Suprapubic skin (tissue), 4 donors: ENCODE data around the gene ALKBH2. TPM values are rescaled to one million over a fixed set of nuclear protein-coding genes. Genes with fewer than 3 reads are reported as not detected.
A peak's percentile ranks its signal among the peaks of the same experiment; 100 is the strongest.

Experiments
- DNase-seq, 2 donors: peaks; one replicate each; pipeline ENCODE4 v3.0.0-alpha.2; 2019; ENCODE audit warnings: low spot score in 2 of 2
- H3K27ac ChIP-seq: fragments of 200-600 bp; sonication (generic); one replicate; pipeline ENCODE4 v1.5.1; 2019
- H3K27me3 ChIP-seq: fragments of 200-600 bp; sonication (generic); one replicate; pipeline ENCODE4 v1.5.1; 2019
- H3K36me3 ChIP-seq: fragments of 200-600 bp; sonication (generic); one replicate; pipeline ENCODE4 v1.5.1; 2019
- H3K4me1 ChIP-seq: fragments of 200-600 bp; sonication (generic); one replicate; pipeline ENCODE4 v1.5.1; 2019
- H3K4me3 ChIP-seq: fragments of 200-600 bp; sonication (generic); one replicate; pipeline ENCODE4 v1.5.1; 2019; ENCODE audit warnings: mild to moderate bottlenecking
- H3K9me3 ChIP-seq: fragments of 200-600 bp; sonication (generic); one replicate; pipeline ENCODE4 v1.5.1; 2019
- EP300 ChIP-seq: sonication (generic); formaldehyde crosslinking; IDR thresholded peaks from one replicate; pipeline ENCODE4 v1.6.1; 2017; ENCODE audit warnings: antibody characterized with exemption
- POLR2A ChIP-seq, 2 donors: fragments of 450-650 bp; IDR thresholded peaks; one replicate each; pipeline ENCODE4 v1.6.1; 2017; ENCODE audit warnings: antibody characterized with exemption in 2 of 2, mild to moderate bottlenecking in 2 of 2, moderate library complexity in 2 of 2
- POLR2AphosphoS5 ChIP-seq, 3 donors: sonication (generic); formaldehyde crosslinking; IDR thresholded peaks; one replicate each; pipeline ENCODE4 v1.6.1; 2017; ENCODE audit warnings: antibody characterized with exemption in 3 of 3
- WGBS: methylation state at CpG from one replicate; pipeline ENCODE4 v1.1.5; 2018; 5-methylcytosine and 5-hydroxymethylcytosine counted together
- total RNA-seq, 4 donors: library from RNA; depleted of rRNA; stranded (reverse); fragments of >200 nt; gene quantifications; one replicate each; pipeline ENCODE4 v1.1.0, GENCODE V29; 2016
- TF ChIP-seq, protein P1 (sequence below), 2 donors: fragments of 200-600 bp in 1 of 2; fragments of 450-650 bp in 1 of 2; sonication (generic) in 1 of 2; IDR thresholded peaks; one replicate each; pipeline ENCODE4 v1.5.1; 2016 to 2019; ENCODE audit warnings: antibody characterized with exemption in 2 of 2, mild to moderate bottlenecking in 1 of 2, moderate library complexity in 1 of 2

The ALKBH2 gene
- total RNA-seq, 4 donors from 2014 or later, result 18.8 to 36.0 (median 22.1) TPM

DNA sequence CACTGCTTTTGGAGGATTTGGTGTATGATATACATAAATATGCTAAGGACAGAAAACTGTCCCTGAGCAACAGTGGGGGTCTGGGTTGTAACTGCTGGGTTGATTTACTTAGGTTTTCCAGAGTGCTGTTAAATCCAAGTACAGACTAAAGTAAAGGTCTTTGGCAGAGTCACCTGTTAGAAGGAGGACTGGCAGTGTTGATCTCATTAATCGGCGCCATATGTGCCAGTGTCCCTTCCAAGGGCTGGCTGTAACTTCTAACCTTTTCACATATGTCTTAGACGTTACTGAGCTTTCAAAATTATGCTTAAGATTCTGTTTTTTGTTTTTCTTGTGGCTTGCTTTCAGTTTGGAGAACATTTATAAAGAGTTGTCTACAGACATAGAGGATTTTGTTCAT is 9.2 kb upstream of the ALKBH2 start:
- Histone ChIP-seq H3K36me3 (peaks cover 56% of the 10 kb centered on the region), H3K27ac (no peak overlapping the region)
- WGBS, result 80% methylated on average over 3 of the region's 3 CpGs

GRCh38 chr12:109100741-109101140 is 7.5 kb upstream of the ALKBH2 start:
- Histone ChIP-seq H3K4me1 (peaks cover 31% of the 10 kb centered on the region), H3K27ac (peak overlapping the region; percentile 18), H3K36me3 (peaks cover 43% of the 10 kb centered on the region), H3K4me3 (no peak overlapping the region), H3K27me3 (no peaks in the 10 kb centered on the region), H3K9me3 (no peaks in the 10 kb centered on the region)
- 96% methylated on average over 4 of the region's 4 CpGs for WGBS
- TF ChIP-seq EP300, result no peak
- TF ChIP-seq POLR2A (IDR thresholded peaks at IDR 0.05), result no peak
- peak in 1 of 2 donors; percentile 59 for DNase-seq

More for the DNA sequence above, 9.2 kb upstream of the ALKBH2 start:
- TF ChIP-seq, protein P1, sequence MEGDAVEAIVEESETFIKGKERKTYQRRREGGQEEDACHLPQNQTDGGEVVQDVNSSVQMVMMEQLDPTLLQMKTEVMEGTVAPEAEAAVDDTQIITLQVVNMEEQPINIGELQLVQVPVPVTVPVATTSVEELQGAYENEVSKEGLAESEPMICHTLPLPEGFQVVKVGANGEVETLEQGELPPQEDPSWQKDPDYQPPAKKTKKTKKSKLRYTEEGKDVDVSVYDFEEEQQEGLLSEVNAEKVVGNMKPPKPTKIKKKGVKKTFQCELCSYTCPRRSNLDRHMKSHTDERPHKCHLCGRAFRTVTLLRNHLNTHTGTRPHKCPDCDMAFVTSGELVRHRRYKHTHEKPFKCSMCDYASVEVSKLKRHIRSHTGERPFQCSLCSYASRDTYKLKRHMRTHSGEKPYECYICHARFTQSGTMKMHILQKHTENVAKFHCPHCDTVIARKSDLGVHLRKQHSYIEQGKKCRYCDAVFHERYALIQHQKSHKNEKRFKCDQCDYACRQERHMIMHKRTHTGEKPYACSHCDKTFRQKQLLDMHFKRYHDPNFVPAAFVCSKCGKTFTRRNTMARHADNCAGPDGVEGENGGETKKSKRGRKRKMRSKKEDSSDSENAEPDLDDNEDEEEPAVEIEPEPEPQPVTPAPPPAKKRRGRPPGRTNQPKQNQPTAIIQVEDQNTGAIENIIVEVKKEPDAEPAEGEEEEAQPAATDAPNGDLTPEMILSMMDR (IDR thresholded peaks at IDR 0.05), result no peak
- TF ChIP-seq EP300, result no peak
- no peak for TF ChIP-seq POLR2A (IDR thresholded peaks at IDR 0.05)
- Histone ChIP-seq H3K4me3 (no peak overlapping the region), H3K9me3 (no peaks in the 10 kb centered on the region), H3K4me1 (peaks cover 26% of the 10 kb centered on the region), H3K27me3 (no peaks in the 10 kb centered on the region)
- DNase-seq, result no peak

GRCh38 chr12:109099431-109100020 is 6.3 kb upstream of the ALKBH2 start:
- no peaks in the 10 kb centered on the region for H3K9me3 ChIP-seq
- no peak for TF ChIP-seq POLR2AphosphoS5 (IDR thresholded peaks at IDR 0.05)
- TF ChIP-seq EP300, result no peak
- TF ChIP-seq, protein P1 (IDR thresholded peaks at IDR 0.05), result no peak
- no peak for TF ChIP-seq POLR2A (IDR thresholded peaks at IDR 0.05)
- WGBS, result 79% methylated on average over 12 of the region's 12 CpGs
- H3K27ac ChIP-seq, result peak overlapping the region; percentile 89
- no peaks in the 10 kb centered on the region for H3K27me3 ChIP-seq
- peaks cover 31% of the 10 kb centered on the region for H3K4me1 ChIP-seq
- H3K4me3 ChIP-seq, result peak overlapping the region; percentile 63
- DNase-seq, result peak in 1 of 2 donors; percentile 68
- H3K36me3 ChIP-seq, result peaks cover 31% of the 10 kb centered on the region

DNA sequence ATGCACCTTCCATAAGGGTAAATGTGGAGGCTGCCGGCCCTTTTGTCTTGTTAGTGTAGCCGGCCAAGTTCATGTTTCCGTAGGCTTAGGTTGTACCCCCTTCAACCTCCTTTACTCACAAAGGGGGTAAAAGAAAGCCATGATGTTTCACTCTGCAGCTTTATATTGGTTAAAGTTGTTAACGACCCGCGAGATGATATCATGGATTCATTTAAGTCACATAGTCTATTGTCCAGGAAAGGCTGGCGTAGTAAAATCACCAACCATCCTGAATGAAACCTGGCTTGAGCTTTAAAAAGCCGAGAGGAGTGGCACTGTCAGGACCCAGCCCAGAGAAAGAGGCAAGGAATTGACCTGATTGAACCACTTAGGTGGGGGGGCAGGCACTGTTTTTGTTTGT is 5.4 kb upstream of the ALKBH2 start:
- Histone ChIP-seq H3K4me1 (peaks cover 35% of the 10 kb centered on the region), H3K27ac (peak overlapping the region; percentile 89), H3K9me3 (no peaks in the 10 kb centered on the region), H3K36me3 (peaks cover 22% of the 10 kb centered on the region), H3K4me3 (peak overlapping the region; percentile 63), H3K27me3 (no peaks in the 10 kb centered on the region)
- WGBS, result under 1% methylated on average over 7 of the region's 8 CpGs
- TF ChIP-seq, protein P1 (IDR thresholded peaks at IDR 0.05), result no peak
- TF ChIP-seq POLR2A (IDR thresholded peaks at IDR 0.05) (no peak), POLR2AphosphoS5 (IDR thresholded peaks at IDR 0.05) (no peak)
- peak in 1 of 2 donors; percentile 6 for DNase-seq

GRCh38 chr12:109098183-109098604 is 4.9 kb upstream of the ALKBH2 start:
- Histone ChIP-seq H3K27me3 (no peaks in the 10 kb centered on the region), H3K27ac (peak overlapping the region; percentile 89), H3K9me3 (no peaks in the 10 kb centered on the region), H3K4me1 (peaks cover 37% of the 10 kb centered on the region), H3K4me3 (peak overlapping the region; percentile 63), H3K36me3 (peaks cover 17% of the 10 kb centered on the region)
- DNase-seq, result no peak
- TF ChIP-seq POLR2A (IDR thresholded peaks at IDR 0.05) (no peak), POLR2AphosphoS5 (IDR thresholded peaks at IDR 0.05) (peak in 1 of 3 donors; percentile 9), EP300 (no peak)
- TF ChIP-seq, protein P1 (IDR thresholded peaks at IDR 0.05), result no peak
- no CpG with 5 or more reads among the region's 32 CpGs for WGBS
